Measurements from ENCODE around the gene YBX3.
"Not testable (repeated sequence)": the region's sequence is repeated elsewhere in the genome, so short reads cannot be mapped to it uniquely, and the experiment has no call there.

YBX3 gene

GRCh38 chr12:10722905-10723746, at the start of gene YBX3:
YBX3 (minus strand) TSS chr12:10723323; CDS start chr12:10723111, 212 bp downstream.
- Histone ChIP-seq H3K9me3 (ENCODE audit: low read length) (no peaks in the 10 kb centered on the region), H3K4me3 (ENCODE audit: low read depth in 1 of 2, low read length in 2 of 2) (peak within 1 kb of the TSS; percentile 81 to 94), H3K9ac (ENCODE audit: low read length) (peak within 1 kb of the TSS; percentile 75), H3K36me3 (ENCODE audit: insufficient read depth, low read length) (no peaks in the 10 kb centered on the region), H3K27ac (ENCODE audit: low read depth, low read length) (peak within 1 kb of the TSS; percentile 98), H3K27me3 (ENCODE audit: control insufficient read depth in 1 of 2, insufficient read depth in 2 of 2, low read length in 2 of 2) (no peaks in the 10 kb centered on the region), H3K4me1 (ENCODE audit: insufficient read depth, low read length) (peaks cover 40% of the 10 kb centered on the region)

- Histone ChIP-seq H3K27me3 (ENCODE audit: control insufficient read depth in 1 of 2, insufficient read depth in 2 of 2, low read length in 2 of 2) (peaks cover 0 to 3% of the 10 kb centered on the region in 2 donors), H3K4me3 (ENCODE audit: low read depth in 1 of 2, low read length in 2 of 2) (no peak overlapping the region), H3K4me1 (ENCODE audit: insufficient read depth, low read length) (no peaks in the 10 kb centered on the region), H3K36me3 (ENCODE audit: insufficient read depth, low read length) (no peaks in the 10 kb centered on the region), H3K27ac (ENCODE audit: low read depth, low read length) (no peak overlapping the region), H3K9ac (ENCODE audit: low read length) (no peak overlapping the region), H3K9me3 (ENCODE audit: low read length) (no peaks in the 10 kb centered on the region)
These were observed 48.1 kb upstream of the YBX3 start for GRCh38 chr12:10771132-10771733.

GRCh38 chr12:10759657-10760056, 36.5 kb upstream of the YBX3 start:
- no peaks in the 10 kb centered on the region for H3K27me3 ChIP-seq (ENCODE audit: control insufficient read depth in 1 of 2, insufficient read depth in 2 of 2, low read length in 2 of 2)
- H3K4me3 ChIP-seq (ENCODE audit: low read depth in 1 of 2, low read length in 2 of 2) = no peak overlapping the region
- H3K4me1 ChIP-seq (ENCODE audit: insufficient read depth, low read length) = no peaks in the 10 kb centered on the region
- H3K27ac ChIP-seq (ENCODE audit: low read depth, low read length) = no peak overlapping the region
- no peaks in the 10 kb centered on the region for H3K36me3 ChIP-seq (ENCODE audit: insufficient read depth, low read length)
- no peak overlapping the region for H3K9ac ChIP-seq (ENCODE audit: low read length)
- peaks cover 5% of the 10 kb centered on the region for H3K9me3 ChIP-seq (ENCODE audit: low read length)

- no peak overlapping the region for H3K4me3 ChIP-seq (ENCODE audit: low read depth in 1 of 2, low read length in 2 of 2)
- no peak overlapping the region for H3K9ac ChIP-seq (ENCODE audit: low read length)
- no peaks in the 10 kb centered on the region for H3K4me1 ChIP-seq (ENCODE audit: insufficient read depth, low read length)
- peaks cover 5% of the 10 kb centered on the region for H3K9me3 ChIP-seq (ENCODE audit: low read length)
- H3K36me3 ChIP-seq (ENCODE audit: insufficient read depth, low read length) = no peaks in the 10 kb centered on the region
- H3K27ac ChIP-seq (ENCODE audit: low read depth, low read length) = no peak overlapping the region
- H3K27me3 ChIP-seq (ENCODE audit: control insufficient read depth in 1 of 2, insufficient read depth in 2 of 2, low read length in 2 of 2) = no peaks in the 10 kb centered on the region
These were observed 33.1 kb upstream of the YBX3 start for GRCh38 chr12:10756194-10756593.

- H3K27ac ChIP-seq (ENCODE audit: low read depth, low read length) = no peak overlapping the region
- no peaks in the 10 kb centered on the region for H3K27me3 ChIP-seq (ENCODE audit: control insufficient read depth in 1 of 2, insufficient read depth in 2 of 2, low read length in 2 of 2)
- no peaks in the 10 kb centered on the region for H3K36me3 ChIP-seq (ENCODE audit: insufficient read depth, low read length)
- H3K9ac ChIP-seq (ENCODE audit: low read length) = no peak overlapping the region
- no peak overlapping the region for H3K4me3 ChIP-seq (ENCODE audit: low read depth in 1 of 2, low read length in 2 of 2)
- H3K9me3 ChIP-seq (ENCODE audit: low read length) = peaks cover 5% of the 10 kb centered on the region
- no peaks in the 10 kb centered on the region for H3K4me1 ChIP-seq (ENCODE audit: insufficient read depth, low read length)
These were observed 29.9 kb upstream of the YBX3 start for GRCh38 chr12:10753059-10753458.

GRCh38 chr12:10750385-10750727, 27.2 kb upstream of the YBX3 start:
- H3K9ac ChIP-seq (ENCODE audit: low read length) = no peak overlapping the region
- peak overlapping the region in 1 of 2 donors; percentile 40 for H3K4me3 ChIP-seq (ENCODE audit: low read depth in 1 of 2, low read length in 2 of 2)
- no peak overlapping the region for H3K27ac ChIP-seq (ENCODE audit: low read depth, low read length)

GRCh38 chr12:10749700-10750384, 26.7 kb upstream of the YBX3 start:
- no peaks in the 10 kb centered on the region for H3K9me3 ChIP-seq (ENCODE audit: low read length)
- H3K9ac ChIP-seq (ENCODE audit: low read length) = no peak overlapping the region

More at GRCh38 chr12:10750385-10750727, 27.2 kb upstream of the YBX3 start:
- H3K36me3 ChIP-seq (ENCODE audit: insufficient read depth, low read length) = no peaks in the 10 kb centered on the region
- H3K4me1 ChIP-seq (ENCODE audit: insufficient read depth, low read length) = no peaks in the 10 kb centered on the region
- no peaks in the 10 kb centered on the region for H3K9me3 ChIP-seq (ENCODE audit: low read length)
- no peaks in the 10 kb centered on the region for H3K27me3 ChIP-seq (ENCODE audit: control insufficient read depth in 1 of 2, insufficient read depth in 2 of 2, low read length in 2 of 2)

GRCh38 chr12:10747730-10748129, 24.6 kb upstream of the YBX3 start:
- H3K4me1 ChIP-seq (ENCODE audit: insufficient read depth, low read length) = no peaks in the 10 kb centered on the region
- no peaks in the 10 kb centered on the region for H3K36me3 ChIP-seq (ENCODE audit: insufficient read depth, low read length)
- no peaks in the 10 kb centered on the region for H3K9me3 ChIP-seq (ENCODE audit: low read length)
- H3K27me3 ChIP-seq (ENCODE audit: control insufficient read depth in 1 of 2, insufficient read depth in 2 of 2, low read length in 2 of 2) = no peaks in the 10 kb centered on the region
- no peak overlapping the region for H3K27ac ChIP-seq (ENCODE audit: low read depth, low read length)
- H3K9ac ChIP-seq (ENCODE audit: low read length) = no peak overlapping the region
- no peak overlapping the region for H3K4me3 ChIP-seq (ENCODE audit: low read depth in 1 of 2, low read length in 2 of 2)

More at GRCh38 chr12:10749700-10750384, 26.7 kb upstream of the YBX3 start:
- H3K27me3 ChIP-seq (ENCODE audit: control insufficient read depth in 1 of 2, insufficient read depth in 2 of 2, low read length in 2 of 2) = no peaks in the 10 kb centered on the region
- H3K4me3 ChIP-seq (ENCODE audit: low read depth in 1 of 2, low read length in 2 of 2) = peak overlapping the region; percentile 3 to 40
- H3K36me3 ChIP-seq (ENCODE audit: insufficient read depth, low read length) = no peaks in the 10 kb centered on the region
- no peaks in the 10 kb centered on the region for H3K4me1 ChIP-seq (ENCODE audit: insufficient read depth, low read length)
- H3K27ac ChIP-seq (ENCODE audit: low read depth, low read length) = no peak overlapping the region

- not testable (repeated sequence) for H3K4me3 ChIP-seq (ENCODE audit: low read depth in 1 of 2, low read length in 2 of 2); H3K27me3 ChIP-seq (ENCODE audit: control insufficient read depth in 1 of 2, insufficient read depth in 2 of 2, low read length in 2 of 2); H3K27ac ChIP-seq (ENCODE audit: low read depth, low read length); H3K36me3 ChIP-seq (ENCODE audit: insufficient read depth, low read length); H3K9me3 ChIP-seq (ENCODE audit: low read length); H3K4me1 ChIP-seq (ENCODE audit: insufficient read depth, low read length); H3K9ac ChIP-seq (ENCODE audit: low read length)
These were observed 20.3 kb upstream of the YBX3 start for GRCh38 chr12:10743420-10743819.

GRCh38 chr12:10741845-10742244, 18.7 kb upstream of the YBX3 start:
- H3K4me3 ChIP-seq (ENCODE audit: low read depth in 1 of 2, low read length in 2 of 2) = no peak overlapping the region
- H3K27me3 ChIP-seq (ENCODE audit: control insufficient read depth in 1 of 2, insufficient read depth in 2 of 2, low read length in 2 of 2) = no peaks in the 10 kb centered on the region
- H3K36me3 ChIP-seq (ENCODE audit: insufficient read depth, low read length) = no peaks in the 10 kb centered on the region
- no peaks in the 10 kb centered on the region for H3K9me3 ChIP-seq (ENCODE audit: low read length)
- H3K9ac ChIP-seq (ENCODE audit: low read length) = no peak overlapping the region
- H3K27ac ChIP-seq (ENCODE audit: low read depth, low read length) = no peak overlapping the region
- no peaks in the 10 kb centered on the region for H3K4me1 ChIP-seq (ENCODE audit: insufficient read depth, low read length)

- Histone ChIP-seq H3K4me1 (ENCODE audit: insufficient read depth, low read length) (no peaks in the 10 kb centered on the region), H3K9ac (ENCODE audit: low read length) (no peak overlapping the region), H3K9me3 (ENCODE audit: low read length) (no peaks in the 10 kb centered on the region), H3K27ac (ENCODE audit: low read depth, low read length) (no peak overlapping the region), H3K36me3 (ENCODE audit: insufficient read depth, low read length) (no peaks in the 10 kb centered on the region), H3K27me3 (ENCODE audit: control insufficient read depth in 1 of 2, insufficient read depth in 2 of 2, low read length in 2 of 2) (no peaks in the 10 kb centered on the region), H3K4me3 (ENCODE audit: low read depth in 1 of 2, low read length in 2 of 2) (no peak overlapping the region)
These were observed 17.1 kb upstream of the YBX3 start for GRCh38 chr12:10740182-10740581.
